Activated T-helper 1 cell treated with Interleukin-2 at 50 U/mL for 16 hours (primary cell): Measurements from ENCODE around the gene CBLIF.
"Not testable (repeated sequence)": the region's sequence is repeated elsewhere in the genome, so short reads cannot be mapped to it uniquely, and the experiment has no call there.

Experiments
- DNase-seq: peaks from one replicate; pipeline ENCODE4 v3.0.0-alpha.2; 2020; ENCODE audit warnings: low read depth

CBLIF gene

DNA sequence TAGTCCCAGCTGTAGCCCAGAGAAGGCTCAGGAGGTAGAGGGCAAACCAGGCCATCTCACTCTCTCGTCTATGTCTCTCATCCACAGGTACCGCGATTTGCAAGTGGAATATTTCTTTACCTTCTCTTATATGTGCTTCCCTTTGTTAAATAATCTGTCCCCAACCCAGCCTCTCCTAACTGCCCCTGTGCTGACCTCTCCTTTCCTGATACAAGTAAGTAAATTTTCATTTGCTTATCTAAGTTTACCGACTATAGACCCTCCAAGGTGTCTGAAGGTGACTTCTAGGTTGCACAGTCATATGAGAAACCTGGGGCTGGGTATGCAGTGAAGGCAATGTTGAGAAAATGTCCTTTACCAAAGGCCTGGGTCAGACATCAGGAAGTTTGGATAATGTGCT is at the start of gene CBLIF:
Gene CBLIF, minus strand, starts transcription at position 101 of the 400 bp plus-strand sequence. Its CDS starts 46 bp downstream, at position 55.
- no peak for DNase-seq

- DNase-seq: no peak
Measured at GRCh38 chr11:59894616-59895015, 49.3 kb upstream of the CBLIF start.

GRCh38 chr11:59891781-59892181 is 46.5 kb upstream of the CBLIF start:
- no peak for DNase-seq

- not testable (repeated sequence) for DNase-seq
Measured at GRCh38 chr11:59887156-59887555, 41.9 kb upstream of the CBLIF start.

GRCh38 chr11:59883597-59883996 is 38.3 kb upstream of the CBLIF start:
- DNase-seq: no peak

DNA sequence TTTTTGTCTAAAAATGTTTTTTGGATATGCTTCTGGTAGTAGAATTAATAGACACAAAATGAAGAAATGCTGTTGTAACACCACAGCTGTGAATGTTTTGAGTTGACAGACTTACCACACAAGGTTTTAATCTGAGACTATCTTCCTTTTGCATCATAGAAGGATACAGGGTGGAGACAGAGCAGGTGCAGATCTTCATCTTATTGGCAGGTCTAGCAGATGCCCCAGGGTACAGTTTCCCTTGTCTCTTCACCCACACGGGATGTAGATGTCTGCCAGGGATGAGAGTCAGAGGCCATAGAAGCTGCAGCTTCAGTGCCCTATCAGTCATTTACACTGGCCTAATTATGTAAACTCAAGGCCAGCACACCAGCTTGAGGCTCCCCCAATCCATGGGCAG is 34.3 kb upstream of the CBLIF start:
- no peak for DNase-seq

- no peak for DNase-seq
Measured at GRCh38 chr11:59878575-59878974, 33.3 kb upstream of the CBLIF start, which contains the start of gene OOSP3. TSS of gene OOSP3 (plus strand) at chr11:59878782. CDS start at chr11:59878809, 27 bp downstream.

GRCh38 chr11:59877784-59878183 is 32.5 kb upstream of the CBLIF start:
- DNase-seq: no peak

- no peak for DNase-seq
Measured at GRCh38 chr11:59877325-59877724, 32.0 kb upstream of the CBLIF start.

DNA sequence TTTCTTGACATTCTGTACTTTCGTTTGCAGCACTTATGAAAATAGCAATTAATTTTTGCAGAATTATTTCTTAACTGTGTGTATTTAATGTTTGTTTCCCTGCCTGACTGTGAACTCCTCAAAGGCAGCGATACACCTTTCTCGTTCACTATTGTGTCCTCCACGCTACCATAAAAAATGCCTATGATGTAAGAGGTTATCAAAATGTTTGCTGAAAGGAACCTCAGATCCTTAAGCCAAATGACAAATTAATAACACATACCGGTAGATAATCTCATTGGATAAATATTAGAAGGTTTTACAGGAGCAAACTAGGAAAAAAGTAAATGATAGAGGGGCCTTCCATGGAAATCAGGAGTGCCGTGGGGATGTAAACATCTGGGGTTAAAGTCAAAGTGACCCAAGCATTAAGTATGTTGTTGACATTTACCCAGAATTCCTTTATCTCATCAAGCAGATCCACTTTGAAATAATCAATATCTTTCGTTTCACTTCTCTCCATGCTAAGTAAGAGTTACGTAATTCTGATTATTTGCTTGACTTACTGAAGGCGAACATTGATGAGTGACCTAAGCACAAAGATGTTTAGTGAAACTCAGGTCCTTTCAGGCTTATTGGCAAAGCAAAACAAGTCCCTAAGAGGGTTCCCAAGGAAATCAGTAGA is 30.7 kb upstream of the CBLIF start:
- DNase-seq: no peak

DNA sequence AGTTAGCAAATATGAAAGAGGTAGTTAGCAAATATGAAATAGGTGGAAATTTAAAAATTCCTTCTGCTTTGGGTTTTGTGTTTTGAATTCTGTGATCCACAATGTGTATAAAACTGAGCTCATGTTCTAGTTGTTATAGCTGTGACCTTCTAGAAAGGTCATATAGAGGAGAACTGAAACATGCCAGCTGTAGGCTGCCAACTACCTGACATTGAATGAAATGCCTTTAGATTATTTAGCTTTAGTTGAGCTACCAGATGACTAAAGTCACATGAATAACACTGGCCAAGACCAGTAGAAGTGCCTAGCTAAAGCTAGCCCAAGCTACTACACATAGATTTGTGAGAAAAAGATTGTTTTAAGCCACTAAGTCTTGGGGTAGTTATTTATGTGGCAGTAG is 26.8 kb upstream of the CBLIF start:
- no peak for DNase-seq

DNA sequence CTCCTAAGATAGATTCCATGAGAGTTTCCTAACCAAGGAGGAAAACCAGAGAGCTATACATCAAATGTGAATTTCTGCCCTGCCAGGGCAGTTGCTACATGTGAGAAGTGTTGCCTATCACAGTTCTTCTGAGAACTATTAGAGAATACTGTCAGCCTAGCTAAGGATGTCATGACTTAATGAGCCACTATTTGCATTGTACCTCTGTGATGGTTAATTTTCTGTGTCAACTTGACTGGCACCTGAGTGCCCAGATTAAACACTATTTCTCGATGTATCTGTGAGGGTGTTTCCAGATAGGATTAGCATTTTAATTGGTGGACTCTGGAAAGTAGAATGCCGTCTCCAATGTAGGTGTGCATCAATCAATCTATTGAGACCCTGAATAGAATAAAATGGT is 22.6 kb upstream of the CBLIF start:
- no peak for DNase-seq

- DNase-seq: no peak
Measured at GRCh38 chr11:59866836-59867235, 21.5 kb upstream of the CBLIF start.

- DNase-seq: no peak
Measured at GRCh38 chr11:59866397-59866796, 21.1 kb upstream of the CBLIF start, which contains the start of gene TCN1. TSS of gene TCN1 (minus strand) at chr11:59866487. CDS start at chr11:59866470, 17 bp downstream.

- DNase-seq: no peak
Measured at GRCh38 chr11:59865031-59865430, 19.7 kb upstream of the CBLIF start.

GRCh38 chr11:59862252-59862651 is 17.0 kb upstream of the CBLIF start:
- no peak for DNase-seq

GRCh38 chr11:59859673-59860072 is 14.4 kb upstream of the CBLIF start:
- no peak for DNase-seq

DNA sequence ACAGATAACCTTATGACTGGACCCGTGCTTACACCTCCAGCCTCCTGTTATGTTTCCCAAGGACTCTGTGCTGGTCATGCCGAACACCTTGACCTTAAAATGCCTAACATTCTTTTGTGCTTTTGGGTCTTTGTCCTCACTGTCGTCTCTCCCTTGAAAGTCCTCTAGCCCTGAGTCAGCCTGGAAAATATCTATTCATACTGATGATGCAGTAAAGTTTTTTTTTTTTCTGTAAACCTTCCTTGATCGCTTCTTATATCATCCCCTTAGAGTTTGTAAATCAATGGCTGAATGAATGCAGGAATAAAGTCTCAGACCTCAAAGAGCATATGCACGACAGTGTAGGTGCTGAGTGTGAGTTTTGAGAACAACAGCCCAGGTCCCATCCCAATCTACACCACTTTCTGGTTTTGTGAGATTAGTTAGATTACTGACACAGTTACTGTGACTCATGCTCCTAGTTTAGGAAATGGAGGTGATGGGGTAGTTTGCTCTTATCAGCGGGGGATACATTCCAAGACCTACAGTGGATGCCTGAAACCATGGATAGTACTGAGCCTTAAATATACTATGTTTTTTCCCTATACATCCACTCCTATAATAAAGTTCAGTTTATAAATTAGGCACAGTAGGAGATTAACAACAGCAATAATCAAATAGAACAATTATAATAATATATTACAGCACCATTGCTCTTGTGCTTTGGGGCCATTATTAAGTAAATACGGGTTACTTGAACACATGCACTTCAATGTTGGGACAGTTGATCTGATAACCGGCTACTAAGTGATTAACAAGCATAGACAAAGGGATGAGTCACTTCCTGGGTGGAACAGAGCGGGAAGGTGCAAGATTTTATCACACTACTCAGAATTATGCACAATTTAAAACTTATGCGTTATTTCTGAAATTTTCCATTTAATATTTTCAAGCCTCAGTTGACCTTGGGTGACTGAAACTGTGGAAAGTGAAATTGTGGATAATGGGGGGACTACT is 12.4 kb upstream of the CBLIF start:
- DNase-seq: no peak

DNA sequence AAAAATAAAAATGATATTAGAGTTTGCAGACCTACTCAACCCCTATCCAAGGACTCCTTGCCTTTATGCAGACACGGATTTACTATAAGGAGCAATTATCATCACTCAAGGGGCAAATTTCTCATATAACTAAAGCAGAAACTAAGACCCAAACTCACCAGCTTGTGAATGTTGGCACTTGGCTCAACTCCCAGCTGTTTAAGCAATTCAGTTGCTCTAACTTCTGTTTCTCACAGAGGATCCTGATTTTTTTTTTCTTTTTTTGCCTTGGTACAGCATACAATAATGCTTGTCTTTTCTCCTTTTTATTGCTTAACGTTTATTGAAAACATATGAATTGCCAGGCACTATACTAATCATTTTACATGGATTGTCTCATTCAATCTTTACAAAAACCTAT is 9.6 kb upstream of the CBLIF start:
- no peak for DNase-seq

- not testable (repeated sequence) for DNase-seq
Measured at GRCh38 chr11:59851416-59851815, 6.1 kb upstream of the CBLIF start.

DNA sequence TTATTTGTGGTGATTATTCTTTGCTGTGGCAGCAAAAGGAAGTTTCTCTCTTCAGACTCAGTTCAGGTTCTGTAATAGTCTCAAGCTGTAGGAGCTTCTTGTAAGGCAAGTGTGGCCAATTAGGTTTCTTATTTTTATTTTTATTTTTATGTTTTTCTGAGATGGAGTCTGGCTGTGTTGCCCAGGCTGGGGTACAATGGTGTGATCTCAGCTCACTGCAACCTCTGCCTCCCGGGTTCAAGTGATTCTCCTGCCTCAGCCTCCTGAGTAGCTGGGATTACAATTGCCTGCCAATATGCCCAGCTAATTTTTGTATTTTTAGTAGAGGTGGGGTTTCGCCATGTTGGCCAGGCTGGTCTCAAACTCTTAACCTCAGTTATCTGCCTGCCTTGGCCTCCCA is 4.3 kb upstream of the CBLIF start:
- DNase-seq: not testable (repeated sequence)

- DNase-seq: no peak
Measured at GRCh38 chr11:59849129-59849528, 3.8 kb upstream of the CBLIF start.

DNA sequence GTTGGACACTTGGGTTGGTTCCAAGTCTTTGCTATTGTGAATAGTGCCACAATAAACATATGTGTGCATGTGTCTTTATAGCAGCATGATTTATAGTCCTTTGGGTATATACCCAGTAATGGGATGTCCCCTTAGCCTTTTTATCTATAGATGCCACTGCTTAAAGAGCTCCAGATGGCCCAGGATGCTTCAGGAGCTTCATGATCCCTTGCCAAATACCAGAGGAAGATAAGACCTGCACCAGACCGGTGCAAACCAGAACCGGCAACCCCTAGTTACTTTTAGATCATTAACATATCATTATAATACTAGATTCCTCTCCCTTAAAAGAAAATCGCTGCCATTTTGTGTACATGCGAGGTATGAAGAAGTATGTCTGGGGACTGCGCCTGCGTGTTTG is 3.1 kb upstream of the CBLIF start:
- DNase-seq: not testable (repeated sequence)
